ENCODE measurements around the gene MAN1A1. TPM values are rescaled to one million over a fixed set of nuclear protein-coding genes. Genes with fewer than 3 reads are reported as not detected.

MAN1A1 gene
- total RNA-seq, 2 donors from 2014 or later: 98.6 to 115 TPM

DNA sequence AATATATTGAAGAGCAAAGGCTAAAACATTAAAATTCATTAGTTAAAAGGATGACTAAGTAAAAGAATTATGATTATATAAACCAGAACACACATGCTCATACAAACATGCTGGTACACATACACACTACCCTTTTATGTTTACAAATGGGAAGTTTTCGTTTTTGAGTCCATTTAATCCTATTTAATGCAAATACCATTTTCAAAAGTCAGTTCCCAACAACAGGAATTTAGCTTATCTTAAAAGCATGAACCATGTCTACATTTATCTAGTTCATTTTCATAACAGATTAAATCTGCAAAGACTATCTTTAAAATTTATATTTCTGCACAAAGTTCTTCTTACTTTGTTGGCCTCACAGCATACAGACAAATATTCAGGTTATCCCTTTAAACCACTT lies 42.5 kb downstream of the MAN1A1 start:
- Histone ChIP-seq H3K27ac (no peak overlapping the region), H3K4me3 (no peak overlapping the region), H3K9me3 (no peaks in the 10 kb centered on the region), H3K27me3 (replicated peaks; ENCODE audit: insufficient read depth) (no peaks in the 10 kb centered on the region), H3K4me1 (ENCODE audit: control insufficient read depth in 1 of 2, low read depth in 2 of 2) (peaks cover 3 to 8% of the 10 kb centered on the region in 2 donors), H3K36me3 (no peaks in the 10 kb centered on the region)
- DNase-seq (ENCODE audit: low spot score) (no peak), ATAC-seq (ENCODE audit: insufficient number of reproducible peaks, low FRiP score, low read depth) (no peak)
- TF ChIP-seq, protein P1, sequence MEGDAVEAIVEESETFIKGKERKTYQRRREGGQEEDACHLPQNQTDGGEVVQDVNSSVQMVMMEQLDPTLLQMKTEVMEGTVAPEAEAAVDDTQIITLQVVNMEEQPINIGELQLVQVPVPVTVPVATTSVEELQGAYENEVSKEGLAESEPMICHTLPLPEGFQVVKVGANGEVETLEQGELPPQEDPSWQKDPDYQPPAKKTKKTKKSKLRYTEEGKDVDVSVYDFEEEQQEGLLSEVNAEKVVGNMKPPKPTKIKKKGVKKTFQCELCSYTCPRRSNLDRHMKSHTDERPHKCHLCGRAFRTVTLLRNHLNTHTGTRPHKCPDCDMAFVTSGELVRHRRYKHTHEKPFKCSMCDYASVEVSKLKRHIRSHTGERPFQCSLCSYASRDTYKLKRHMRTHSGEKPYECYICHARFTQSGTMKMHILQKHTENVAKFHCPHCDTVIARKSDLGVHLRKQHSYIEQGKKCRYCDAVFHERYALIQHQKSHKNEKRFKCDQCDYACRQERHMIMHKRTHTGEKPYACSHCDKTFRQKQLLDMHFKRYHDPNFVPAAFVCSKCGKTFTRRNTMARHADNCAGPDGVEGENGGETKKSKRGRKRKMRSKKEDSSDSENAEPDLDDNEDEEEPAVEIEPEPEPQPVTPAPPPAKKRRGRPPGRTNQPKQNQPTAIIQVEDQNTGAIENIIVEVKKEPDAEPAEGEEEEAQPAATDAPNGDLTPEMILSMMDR (IDR thresholded peaks at IDR 0.05): no peak

DNA sequence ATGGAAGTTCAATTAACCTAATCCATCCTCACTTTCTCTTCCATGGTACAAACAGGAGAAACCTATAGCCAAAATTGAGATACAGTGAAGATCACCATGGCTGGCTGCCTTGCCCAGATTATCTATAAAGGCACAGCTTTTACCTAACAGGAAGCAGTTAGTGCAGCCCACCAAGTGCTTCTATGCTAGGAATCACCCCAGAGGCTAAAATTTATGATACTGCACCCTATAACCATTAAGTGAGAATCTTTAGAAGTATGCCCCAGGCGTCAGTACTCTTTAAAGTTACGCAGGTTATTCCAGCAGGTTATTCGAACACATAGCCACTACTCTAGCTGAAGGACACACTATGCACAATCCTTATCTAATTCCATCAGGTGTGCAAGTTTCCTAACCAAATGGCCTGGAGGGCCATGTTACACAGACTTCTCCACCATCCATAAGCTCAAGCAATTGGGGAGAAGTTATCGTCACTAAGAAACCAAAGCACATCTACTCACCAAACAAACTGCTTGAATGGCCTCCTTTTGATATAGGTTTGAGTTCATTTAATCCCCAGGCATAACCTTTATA lies 43.1 kb downstream of the MAN1A1 start:
- peaks cover 3 to 8% of the 10 kb centered on the region in 2 donors for H3K4me1 ChIP-seq (ENCODE audit: control insufficient read depth in 1 of 2, low read depth in 2 of 2)
- DNase-seq (ENCODE audit: low spot score): no peak
- ATAC-seq (ENCODE audit: insufficient number of reproducible peaks, low FRiP score, low read depth): no peak
- no peak overlapping the region for H3K4me3 ChIP-seq
- H3K27ac ChIP-seq: no peak overlapping the region
- no peaks in the 10 kb centered on the region for H3K27me3 ChIP-seq (replicated peaks; ENCODE audit: insufficient read depth)
- H3K9me3 ChIP-seq: no peaks in the 10 kb centered on the region
- TF ChIP-seq, protein P1 (IDR thresholded peaks at IDR 0.05): no peak
- no peaks in the 10 kb centered on the region for H3K36me3 ChIP-seq

DNA sequence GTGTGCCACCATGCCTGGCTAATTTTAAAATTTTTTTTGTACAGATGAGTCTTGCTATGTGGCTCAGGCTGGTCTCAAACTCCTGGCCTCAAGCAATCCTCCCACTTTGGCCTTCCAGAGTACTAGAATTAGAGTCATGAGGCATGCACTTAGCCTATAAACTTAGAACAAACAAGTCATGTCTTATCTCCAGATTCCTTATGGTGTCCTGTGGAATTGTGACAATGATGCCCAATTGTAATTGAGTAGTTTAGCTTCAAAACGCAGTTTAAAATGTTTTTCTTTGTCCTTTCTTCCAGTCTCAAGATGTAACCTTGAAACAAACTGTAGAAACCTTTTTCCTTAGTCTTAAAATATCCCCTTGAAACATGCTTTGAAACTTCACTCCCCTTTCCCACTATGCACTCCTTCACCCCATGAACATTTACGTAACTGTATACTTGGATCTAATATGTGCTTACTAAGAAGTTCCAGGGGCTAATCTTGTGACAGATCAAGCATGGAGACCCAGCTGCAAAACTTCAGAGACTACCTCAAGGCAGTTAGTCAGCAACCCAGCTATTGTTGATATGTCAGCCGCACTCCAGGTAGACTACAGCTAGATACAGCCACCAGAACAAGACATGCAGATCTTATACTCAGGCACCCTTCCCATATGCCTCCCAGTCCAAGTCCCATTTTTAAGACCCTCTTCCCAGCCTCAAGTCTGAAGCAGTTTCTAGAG lies 46.2 kb downstream of the MAN1A1 start:
- Histone ChIP-seq H3K27me3 (replicated peaks; ENCODE audit: insufficient read depth) (no peaks in the 10 kb centered on the region), H3K27ac (no peak overlapping the region), H3K4me1 (ENCODE audit: control insufficient read depth in 1 of 2, low read depth in 2 of 2) (peaks cover 0 to 2% of the 10 kb centered on the region in 2 donors), H3K4me3 (no peak overlapping the region), H3K36me3 (no peaks in the 10 kb centered on the region), H3K9me3 (no peaks in the 10 kb centered on the region)
- DNase-seq (ENCODE audit: low spot score): no peak
- TF ChIP-seq, protein P1 (IDR thresholded peaks at IDR 0.05): no peak
- no peak for ATAC-seq (ENCODE audit: insufficient number of reproducible peaks, low FRiP score, low read depth)

DNA sequence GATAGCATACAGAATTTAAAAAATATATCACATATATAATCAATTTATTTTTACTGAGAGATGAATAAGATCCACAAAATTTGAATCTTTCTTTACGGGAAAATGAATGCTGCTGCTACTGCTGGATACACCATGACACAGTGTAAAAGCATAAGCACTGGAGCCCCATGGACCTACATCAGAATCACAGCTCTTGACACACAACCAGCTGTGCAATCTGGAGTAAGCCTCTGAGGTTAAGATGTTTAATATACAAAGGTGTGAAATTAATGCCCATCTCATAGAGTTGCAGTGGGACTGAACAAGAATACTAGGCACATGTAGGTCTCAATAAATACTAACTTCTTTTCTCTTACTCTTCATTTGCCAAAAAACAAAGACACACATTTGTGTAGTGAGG lies 48.1 kb downstream of the MAN1A1 start:
- no peak overlapping the region for H3K4me3 ChIP-seq
- DNase-seq (ENCODE audit: low spot score) (no peak), ATAC-seq (ENCODE audit: insufficient number of reproducible peaks, low FRiP score, low read depth) (no peak)
- H3K9me3 ChIP-seq: no peaks in the 10 kb centered on the region
- TF ChIP-seq, protein P1 (IDR thresholded peaks at IDR 0.05): no peak
- H3K36me3 ChIP-seq: no peaks in the 10 kb centered on the region
- no peaks in the 10 kb centered on the region for H3K27me3 ChIP-seq (replicated peaks; ENCODE audit: insufficient read depth)
- H3K27ac ChIP-seq: no peak overlapping the region
- H3K4me1 ChIP-seq (ENCODE audit: control insufficient read depth in 1 of 2, low read depth in 2 of 2): peaks cover 0 to 7% of the 10 kb centered on the region in 2 donors

DNA sequence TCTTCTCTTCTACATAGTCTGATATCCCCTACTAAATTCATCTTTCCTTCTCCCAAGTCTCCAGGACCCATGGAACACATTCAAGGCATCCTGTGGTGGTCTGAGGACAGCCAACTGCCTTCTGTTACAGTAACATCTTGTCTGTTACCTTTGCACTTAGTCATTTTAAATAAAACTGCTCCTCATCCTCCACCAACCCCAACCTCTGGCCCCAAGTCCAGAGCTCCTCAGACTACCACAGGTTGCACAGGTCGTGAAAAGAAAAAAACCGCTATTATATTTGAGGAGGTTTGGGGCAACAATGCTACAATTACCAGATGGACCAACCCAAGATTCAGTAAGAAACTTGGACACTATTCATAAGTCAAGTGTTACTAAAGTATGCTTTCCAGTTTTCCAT lies 49.9 kb downstream of the MAN1A1 start:
- TF ChIP-seq, protein P1 (IDR thresholded peaks at IDR 0.05): no peak
- no peak for DNase-seq (ENCODE audit: low spot score)
- no peaks in the 10 kb centered on the region for H3K9me3 ChIP-seq
- H3K4me3 ChIP-seq: no peak overlapping the region
- peaks cover 0 to 18% of the 10 kb centered on the region in 2 donors for H3K4me1 ChIP-seq (ENCODE audit: control insufficient read depth in 1 of 2, low read depth in 2 of 2)
- no peaks in the 10 kb centered on the region for H3K27me3 ChIP-seq (replicated peaks; ENCODE audit: insufficient read depth)
- ATAC-seq (ENCODE audit: insufficient number of reproducible peaks, low FRiP score, low read depth): no peak
- H3K36me3 ChIP-seq: no peaks in the 10 kb centered on the region
- no peak overlapping the region for H3K27ac ChIP-seq
